Type B pancreatic cell (in vitro differentiated cells): Measurements from ENCODE around the gene STAU1. TPM values are rescaled to one million over a fixed set of nuclear protein-coding genes. Genes with fewer than 3 reads are reported as not detected.

ENCODE experiments used
- DNase-seq: peaks from one replicate; pipeline ENCODE4 v3.0.0; 2021; ENCODE audit warnings: mixed read lengths; ENCODE audit not compliant: unreplicated experiment; ENCODE audit errors: extremely low spot score
- H3K27ac Mint-ChIP-seq: 2 replicates; pipeline ENCODE4 v1.8.0; 2021; ENCODE audit warnings: mild to moderate bottlenecking, mixed read lengths
- H3K27me3 Mint-ChIP-seq: 2 replicates; pipeline ENCODE4 v1.8.0; 2021; ENCODE audit warnings: mixed read lengths
- H3K36me3 Mint-ChIP-seq: 2 replicates; pipeline ENCODE4 v1.8.0; 2021; ENCODE audit warnings: mixed read lengths
- H3K4me1 Mint-ChIP-seq: one replicate; pipeline ENCODE4 v1.8.0; 2021; ENCODE audit warnings: mixed read lengths; ENCODE audit not compliant: unreplicated experiment
- H3K4me3 Mint-ChIP-seq: 2 replicates; pipeline ENCODE4 v1.8.0; 2021; ENCODE audit warnings: mild to moderate bottlenecking, mixed read lengths
- H3K9me3 Mint-ChIP-seq: 2 replicates; pipeline ENCODE4 v1.8.0; 2021; ENCODE audit warnings: mixed read lengths
- total RNA-seq: library from RNA; stranded (reverse); gene quantifications from 2 replicates; pipeline ENCODE4 v1.2.1, GENCODE V29; 2021; ENCODE audit warnings: low replicate concordance
- TF ChIP-seq, protein P1 (sequence below): fragments of 200-600 bp; sonication (generic); conservative IDR thresholded peaks from 2 replicates; pipeline ENCODE4 v1.5.0; 2021; ENCODE audit warnings: antibody characterized with exemption, mild to moderate bottlenecking

The STAU1 gene
- total RNA-seq, 1 donor from 2014 or later: 79.8 TPM

DNA sequence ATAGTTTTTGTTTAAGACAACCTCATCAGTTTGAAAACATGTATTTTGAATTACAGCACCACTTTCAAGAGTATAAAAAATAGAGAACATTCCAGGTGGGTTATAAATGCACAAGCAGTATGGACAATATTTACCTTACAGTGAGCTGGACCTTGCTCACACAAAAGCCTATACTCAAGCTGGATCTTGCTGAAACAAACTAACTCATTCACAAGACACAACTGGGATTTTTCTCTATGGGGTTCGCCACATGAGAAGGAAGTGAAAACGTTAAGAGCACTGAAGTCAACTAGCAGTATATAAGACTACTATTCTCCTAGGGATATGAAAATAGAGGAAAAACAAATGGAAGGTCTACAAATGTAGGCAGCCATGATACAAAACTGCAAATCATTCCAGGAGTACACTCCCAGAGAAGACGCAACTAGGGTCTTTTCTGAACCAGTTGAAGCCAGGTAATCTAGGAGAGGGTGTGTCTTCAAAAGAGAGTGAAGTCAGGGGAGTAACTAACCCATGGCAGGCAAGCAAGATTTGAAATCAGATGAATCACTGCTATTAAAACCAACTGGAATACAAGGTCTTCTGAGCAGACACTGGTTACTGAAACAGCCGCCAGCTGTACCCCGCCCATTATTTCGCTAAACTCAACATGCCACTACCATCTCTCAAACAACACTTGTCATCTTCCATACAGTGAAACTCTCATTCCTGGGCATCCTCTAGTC is 26.5 kb downstream of the STAU1 start:
- TF ChIP-seq, protein P1, sequence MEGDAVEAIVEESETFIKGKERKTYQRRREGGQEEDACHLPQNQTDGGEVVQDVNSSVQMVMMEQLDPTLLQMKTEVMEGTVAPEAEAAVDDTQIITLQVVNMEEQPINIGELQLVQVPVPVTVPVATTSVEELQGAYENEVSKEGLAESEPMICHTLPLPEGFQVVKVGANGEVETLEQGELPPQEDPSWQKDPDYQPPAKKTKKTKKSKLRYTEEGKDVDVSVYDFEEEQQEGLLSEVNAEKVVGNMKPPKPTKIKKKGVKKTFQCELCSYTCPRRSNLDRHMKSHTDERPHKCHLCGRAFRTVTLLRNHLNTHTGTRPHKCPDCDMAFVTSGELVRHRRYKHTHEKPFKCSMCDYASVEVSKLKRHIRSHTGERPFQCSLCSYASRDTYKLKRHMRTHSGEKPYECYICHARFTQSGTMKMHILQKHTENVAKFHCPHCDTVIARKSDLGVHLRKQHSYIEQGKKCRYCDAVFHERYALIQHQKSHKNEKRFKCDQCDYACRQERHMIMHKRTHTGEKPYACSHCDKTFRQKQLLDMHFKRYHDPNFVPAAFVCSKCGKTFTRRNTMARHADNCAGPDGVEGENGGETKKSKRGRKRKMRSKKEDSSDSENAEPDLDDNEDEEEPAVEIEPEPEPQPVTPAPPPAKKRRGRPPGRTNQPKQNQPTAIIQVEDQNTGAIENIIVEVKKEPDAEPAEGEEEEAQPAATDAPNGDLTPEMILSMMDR: no peak
- H3K27ac Mint-ChIP-seq: peak overlapping the region; percentile 37
- H3K4me1 Mint-ChIP-seq: peaks cover 11% of the 10 kb centered on the region
- H3K4me3 Mint-ChIP-seq: no peak overlapping the region
- H3K27me3 Mint-ChIP-seq: no peaks in the 10 kb centered on the region
- no peaks in the 10 kb centered on the region for H3K9me3 Mint-ChIP-seq
- peaks cover 10% of the 10 kb centered on the region for H3K36me3 Mint-ChIP-seq
- no peak for DNase-seq

DNA sequence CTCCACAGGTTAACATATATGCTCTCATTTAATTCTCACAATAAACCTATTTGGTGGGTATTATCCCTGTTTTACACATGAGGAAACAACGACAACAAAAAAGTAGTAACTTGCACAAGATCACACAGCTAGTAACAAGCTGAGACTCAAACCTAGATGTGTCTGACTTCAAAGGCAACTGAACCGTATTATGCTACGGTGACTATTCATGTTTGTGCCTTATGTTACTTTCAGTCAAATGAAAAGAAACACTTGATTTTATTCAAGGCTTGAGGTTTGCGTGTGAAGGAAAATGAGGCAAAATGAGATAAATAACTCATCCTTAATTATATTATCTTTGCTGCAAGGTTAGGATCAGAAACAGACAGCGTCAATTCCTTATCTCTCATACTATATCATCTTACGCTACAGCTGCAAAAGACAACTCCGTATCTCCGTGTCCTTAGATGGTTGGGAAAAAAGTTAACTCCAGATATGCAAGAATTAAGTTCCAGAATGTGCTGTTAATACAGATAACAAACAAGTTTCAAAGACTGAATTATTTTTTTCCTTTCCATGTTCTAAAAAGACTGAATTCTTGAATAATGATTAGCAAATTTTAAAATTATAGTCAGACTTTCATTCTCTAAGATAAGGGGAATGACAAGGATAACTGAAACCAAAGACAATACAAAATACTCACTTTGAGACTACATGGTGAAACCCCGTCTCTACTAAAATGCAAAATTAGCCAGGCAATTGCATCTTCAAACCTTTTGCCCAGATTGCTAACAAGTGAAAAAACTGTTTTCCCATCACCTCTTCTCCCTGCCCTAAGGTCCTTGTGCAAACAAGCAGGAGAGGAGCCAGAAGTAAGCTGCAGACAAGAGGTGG is 27.8 kb downstream of the STAU1 start:
- DNase-seq: no peak
- H3K27ac Mint-ChIP-seq: no peak overlapping the region
- TF ChIP-seq, protein P1: no peak
- no peaks in the 10 kb centered on the region for H3K9me3 Mint-ChIP-seq
- H3K4me3 Mint-ChIP-seq: no peak overlapping the region
- H3K4me1 Mint-ChIP-seq: peaks cover 8% of the 10 kb centered on the region
- H3K36me3 Mint-ChIP-seq: peaks cover 13% of the 10 kb centered on the region
- no peaks in the 10 kb centered on the region for H3K27me3 Mint-ChIP-seq

DNA sequence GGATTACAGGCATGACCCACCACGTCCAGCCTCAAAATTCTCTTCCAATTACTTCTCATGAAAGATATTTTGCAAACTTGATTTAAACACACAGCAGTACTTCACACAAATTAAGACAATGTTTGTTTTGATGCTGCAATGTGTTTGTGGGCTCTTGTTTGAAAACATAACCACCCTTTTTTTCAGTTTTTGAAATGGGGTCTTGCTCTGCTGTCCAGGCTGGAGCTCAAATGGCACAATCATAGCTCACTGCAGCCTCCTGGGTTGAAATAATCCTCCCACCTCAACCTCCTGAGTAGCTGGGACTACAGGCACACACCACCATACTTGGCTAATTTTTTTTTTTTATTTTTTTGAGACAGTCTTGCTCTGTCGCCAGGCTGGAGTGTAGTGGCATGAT is 31.0 kb downstream of the STAU1 start:
- Mint-ChIP-seq H3K27me3 (no peaks in the 10 kb centered on the region), H3K27ac (no peak overlapping the region), H3K9me3 (no peaks in the 10 kb centered on the region), H3K4me3 (no peak overlapping the region), H3K36me3 (peaks cover 21% of the 10 kb centered on the region), H3K4me1 (peaks cover 6% of the 10 kb centered on the region)
- DNase-seq: no peak
- TF ChIP-seq, protein P1: no peak

DNA sequence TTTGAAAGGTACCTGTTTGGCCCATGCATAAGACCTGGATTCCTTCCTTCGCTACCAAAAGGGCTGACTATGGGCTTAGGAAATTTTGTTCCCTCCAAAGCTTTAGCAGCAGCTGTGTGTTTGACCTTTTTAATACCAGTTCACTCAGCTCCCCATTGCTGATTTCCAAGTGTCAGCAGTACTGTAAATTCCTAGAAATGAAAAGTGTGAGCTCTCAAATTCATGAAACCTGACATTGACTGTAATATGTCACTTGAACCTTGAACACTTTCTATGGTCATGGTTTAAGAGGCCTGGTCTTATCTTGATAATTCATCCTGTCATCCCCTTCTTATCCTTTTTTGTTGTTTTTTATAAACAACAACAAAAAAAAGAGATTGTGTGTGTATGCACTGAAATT is 31.7 kb downstream of the STAU1 start:
- peaks cover under 1% of the 10 kb centered on the region for H3K4me1 Mint-ChIP-seq
- H3K9me3 Mint-ChIP-seq: no peaks in the 10 kb centered on the region
- TF ChIP-seq, protein P1: no peak

DNA sequence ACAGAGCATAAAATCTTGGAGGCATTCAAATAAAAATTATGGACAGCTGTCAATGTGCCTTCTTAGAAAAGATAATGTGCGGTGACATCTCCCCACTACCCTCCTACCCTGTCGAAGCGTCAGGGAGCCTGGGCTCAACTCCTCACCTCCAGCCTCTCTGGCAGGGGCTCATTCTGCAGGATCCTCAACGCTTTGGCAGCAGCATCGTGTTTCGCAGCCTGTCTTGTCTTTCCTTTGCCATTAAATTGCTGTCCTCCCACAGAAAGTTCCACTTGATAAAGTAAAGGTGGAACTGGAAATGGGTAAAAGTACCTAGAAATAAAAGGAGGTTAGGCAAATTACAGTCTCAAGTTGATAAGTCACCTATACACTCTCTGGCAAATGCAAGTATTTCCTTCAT is 36.7 kb downstream of the STAU1 start:
- Mint-ChIP-seq H3K36me3 (peaks cover 42% of the 10 kb centered on the region), H3K27me3 (no peaks in the 10 kb centered on the region), H3K27ac (no peak overlapping the region), H3K4me1 (peaks cover 7% of the 10 kb centered on the region), H3K9me3 (no peaks in the 10 kb centered on the region), H3K4me3 (no peak overlapping the region)
- TF ChIP-seq, protein P1: no peak
- no peak for DNase-seq

More for the DNA sequence above, 31.7 kb downstream of the STAU1 start:
- H3K27ac Mint-ChIP-seq: no peak overlapping the region
- H3K27me3 Mint-ChIP-seq: no peaks in the 10 kb centered on the region
- H3K36me3 Mint-ChIP-seq: peaks cover 19% of the 10 kb centered on the region
- DNase-seq: no peak
- no peak overlapping the region for H3K4me3 Mint-ChIP-seq
